Endothelial cell of umbilical vein (primary cell): ENCODE data around the gene ELMO1. TPM values are rescaled to one million over a fixed set of nuclear protein-coding genes. Genes with fewer than 3 reads are reported as not detected.

Experiments
- BruUV-seq: library from RNA; stranded (reverse); fragments of 400-500 nt; replicated peaks from 2 replicates; lab custom pipeline; 2021; lab: Mats Ljungman, UMichigan
- CTCF ChIA-PET: fragments of 300-600, 350-600 bp; sonication (Branson Sonifier 250); formaldehyde crosslinking; loops from one replicate; lab custom pipeline; 2021; ENCODE audit warnings: antibody characterized with exemption, inconsistent platforms; lab: Charles Lee
- POLR2A ChIA-PET: fragments of 300-600, 350-600 bp; sonication (Branson Sonifier 250); formaldehyde crosslinking; loops from one replicate; lab custom pipeline; 2021; ENCODE audit warnings: antibody characterized with exemption, inconsistent platforms; lab: Charles Lee
- DNase-seq: peaks from one replicate; pipeline ENCODE4 v3.0.0-alpha.2; 2011; ENCODE audit warnings: low read depth, low spot score
- FAIRE-seq: peaks from 2 replicates; lab custom pipeline; 2011; peaks lifted over from hg19 to GRCh38; lab: Jason Lieb, UNC
- H2AFZ ChIP-seq: 2 replicates; pipeline ENCODE4 v1.6.0; 2012; ENCODE audit warnings: low read depth, low read length, control low read depth, inconsistent platforms
- H3K27ac ChIP-seq: 2 replicates; pipeline ENCODE4 v1.5.1; 2011; ENCODE audit warnings: low read depth, mild to moderate bottlenecking, control low read depth, low read length, moderate library complexity; ENCODE audit not compliant: insufficient read depth
- H3K27me3 ChIP-seq, 2 experiments: 2 replicates each; pipeline versions ENCODE4 v1.6.0 to v1.6.1; 2011; ENCODE audit warnings: low read length in 2 of 2, mixed read lengths in 1 of 2; ENCODE audit not compliant: control insufficient read depth in 2 of 2, insufficient read depth in 2 of 2
- H3K36me3 ChIP-seq, 2 experiments: 2 replicates in 1 of 2; 3 replicates in 1 of 2; pipeline ENCODE4 v1.5.1; 2011; ENCODE audit warnings: low read length in 2 of 2, mild to moderate bottlenecking in 1 of 2, moderate library complexity in 1 of 2; ENCODE audit not compliant: control insufficient read depth in 2 of 2, insufficient read depth in 2 of 2; ENCODE audit errors: extremely low read depth in 1 of 2
- H3K4me1 ChIP-seq: 3 replicates; pipeline ENCODE4 v1.5.1; 2011; ENCODE audit warnings: mild to moderate bottlenecking, low read length; ENCODE audit not compliant: control insufficient read depth, insufficient read depth; ENCODE audit errors: extremely low read depth
- H3K4me2 ChIP-seq: 2 replicates; pipeline ENCODE4 v1.6.1; 2011; ENCODE audit warnings: low read length, control low read depth, mixed read lengths; ENCODE audit not compliant: insufficient read depth
- H3K4me3 ChIP-seq, 3 experiments: fragments of 200-600 bp in 1 of 3; sonication (generic), shearing (Covaris generic) in 1 of 3; replicated peaks in 1 of 3; 2 replicates each; pipeline ENCODE4 v1.5.1; 2011 to 2016; ENCODE audit warnings: control low read depth in 3 of 3, low read length in 3 of 3, mild to moderate bottlenecking in 2 of 3, inconsistent platforms in 1 of 3, low read depth in 1 of 3, moderate library complexity in 1 of 3; ENCODE audit not compliant: insufficient read depth in 1 of 3
- H3K79me2 ChIP-seq: 2 replicates; pipeline ENCODE4 v1.6.0; 2012; ENCODE audit warnings: low read length, inconsistent platforms; ENCODE audit not compliant: control insufficient read depth, insufficient read depth
- H3K9ac ChIP-seq: replicated peaks from 2 replicates; pipeline ENCODE3; 2011; ENCODE audit warnings: low read length, control low read depth; ENCODE audit not compliant: insufficient read depth; ENCODE audit errors: extremely low read depth
- H3K9me1 ChIP-seq: replicated peaks from 3 replicates; pipeline ENCODE4 v1.6.0; 2011; ENCODE audit warnings: mild to moderate bottlenecking, low read length; ENCODE audit not compliant: control insufficient read depth, insufficient read depth; ENCODE audit errors: extremely low read depth
- H3K9me3 ChIP-seq: replicated peaks from 2 replicates; pipeline ENCODE4 v1.5.1; 2012; ENCODE audit warnings: low read length, inconsistent platforms; ENCODE audit not compliant: control insufficient read depth, insufficient read depth
- H4K20me1 ChIP-seq: replicated peaks from 2 replicates; pipeline ENCODE3; 2011; ENCODE audit warnings: mild to moderate bottlenecking, low read length; ENCODE audit not compliant: control insufficient read depth, insufficient read depth; ENCODE audit errors: extremely low read depth
- EZH2 ChIP-seq: IDR thresholded peaks from 2 replicates; pipeline ENCODE4 v1.6.1; 2012; ENCODE audit warnings: borderline replicate concordance, low read depth, mild to moderate bottlenecking, moderate library complexity, low read length, inconsistent platforms; ENCODE audit not compliant: severe bottlenecking
- FOS ChIP-seq: IDR thresholded peaks from 2 replicates; pipeline ENCODE4 v1.6.1; 2011; ENCODE audit warnings: mild to moderate bottlenecking, low read length, moderate library complexity, borderline replicate concordance; ENCODE audit not compliant: insufficient read depth
- GATA2 ChIP-seq: IDR thresholded peaks from 2 replicates; pipeline ENCODE4 v1.7.0; 2011; ENCODE audit warnings: low read depth, mild to moderate bottlenecking, moderate library complexity, mixed read lengths, low read length; ENCODE audit not compliant: insufficient read length, insufficient read depth
- JUN ChIP-seq: IDR thresholded peaks from 2 replicates; pipeline ENCODE4 v1.6.1; 2011; ENCODE audit warnings: borderline replicate concordance, low read depth; ENCODE audit not compliant: insufficient read length, insufficient read depth
- MAX ChIP-seq: IDR thresholded peaks from 2 replicates; pipeline ENCODE4 v1.6.1; 2011; ENCODE audit not compliant: insufficient read depth, insufficient read length
- MYC ChIP-seq: IDR thresholded peaks from one replicate; pipeline ENCODE4 v1.6.1; 2011; ENCODE audit warnings: mild to moderate bottlenecking, low read depth, low read length
- POLR2A ChIP-seq: IDR thresholded peaks from 2 replicates; pipeline ENCODE4 v1.6.1; 2012; ENCODE audit warnings: low read depth, mild to moderate bottlenecking, control low read depth, low read length
- POLR2AphosphoS5 ChIP-seq: IDR thresholded peaks from 2 replicates; pipeline ENCODE4 v1.6.1; 2012; ENCODE audit warnings: low read depth, mild to moderate bottlenecking, control low read depth, low read length, moderate library complexity; ENCODE audit not compliant: insufficient read depth
- dilution Hi-C: fragments of 300-500 bp; cut with MboI; formaldehyde crosslinking; loops from one replicate; pipeline ENCODE4 v1.15.0; 2019; ENCODE audit warnings: low sequenced_read_pairs; ENCODE audit not compliant: extremely low pct_ligation_motif_present
- intact Hi-C: fragments of 100-400 bp; cut with micrococcal nuclease; formaldehyde crosslinking; loops from one replicate; pipeline ENCODE4 v1.10.0; 2022
- polyA plus RNA-seq, 4 experiments: library from polyadenylated mRNA; depleted of rRNA in 3 of 4; stranded (reverse) in 3 of 4; unstranded in 1 of 4; fragments of >200 nt; gene quantifications; 2 replicates each; pipeline versions ENCODE4 v1.2.1 to v1.2.3, GENCODE V29; 2011 to 2012; ENCODE audit warnings: missing spikeins in 1 of 4
- total RNA-seq: library from RNA; stranded (reverse); gene quantifications from 2 replicates; pipeline ENCODE4 v1.2.3, GENCODE V29; 2021
- TF ChIP-seq, protein P1 (sequence below), 2 donors: IDR thresholded peaks; 1 replicate in 1 of 2; 2 replicates in 1 of 2; pipeline ENCODE4 v1.5.1; 2011; ENCODE audit warnings: low read length in 2 of 2, mild to moderate bottlenecking in 2 of 2, moderate library complexity in 2 of 2, control low read depth in 1 of 2, inconsistent platforms in 1 of 2, low read depth in 1 of 2; ENCODE audit not compliant: insufficient read depth in 1 of 2; ENCODE audit errors: extremely low read depth in 1 of 2

The ELMO1 gene
- total and polyA plus RNA-seq, 2 donors (not counting 3 experiments of a cell fraction or from before 2014, with no cell fraction given), result 17.0 to 30.6 TPM

DNA sequence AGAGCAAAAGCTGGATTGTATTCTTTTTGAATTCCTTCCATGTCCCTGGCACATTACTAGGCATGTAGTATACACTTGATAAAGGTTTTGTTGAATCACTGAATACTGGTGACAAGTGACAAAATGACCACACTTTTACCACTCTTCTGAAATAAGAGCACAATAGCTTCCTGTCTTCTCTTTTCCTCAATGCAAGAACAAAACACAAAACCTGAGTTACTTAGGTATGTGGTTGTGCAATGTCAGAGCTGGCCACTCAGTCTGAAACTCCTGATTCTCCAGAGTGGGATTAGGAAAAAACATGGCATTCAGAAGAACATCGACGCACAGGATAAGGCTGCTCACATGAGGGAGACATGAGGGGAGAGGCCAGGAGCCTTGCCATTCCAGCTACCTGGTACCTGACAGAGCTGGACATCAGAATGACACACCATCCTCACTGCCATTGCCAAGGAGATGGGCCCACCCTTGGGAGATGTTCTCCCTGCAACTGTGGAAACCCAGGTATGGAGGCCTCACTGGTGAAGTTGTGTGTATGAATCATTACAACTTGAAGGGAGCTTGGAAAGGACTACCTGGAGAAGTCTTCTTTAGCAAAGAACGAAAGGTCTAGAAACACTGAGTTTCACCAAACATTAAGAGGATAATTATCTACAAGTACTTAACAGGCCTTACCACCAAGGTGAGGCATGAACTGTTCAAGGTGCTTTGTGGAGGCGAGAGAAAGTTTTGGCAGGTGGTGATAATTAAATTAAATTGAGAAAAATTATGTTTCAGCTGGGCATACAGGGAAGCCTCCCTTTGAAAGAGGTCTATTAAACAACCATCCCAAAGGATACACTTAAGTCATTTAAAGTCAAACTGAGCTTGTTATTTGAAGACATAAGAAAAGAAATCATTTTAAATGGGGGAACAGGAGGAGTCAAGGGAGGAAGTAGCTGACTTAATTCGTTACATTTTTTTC, 477.8 kb downstream of the ELMO1 start:
- peaks cover 13% of the 10 kb centered on the region for H3K4me1 ChIP-seq
- no peaks in the 10 kb centered on the region for H3K36me3 ChIP-seq
- DNase-seq (no peak), FAIRE-seq (no peak)
- intact Hi-C loops (no loop called here), dilution Hi-C loops (no loop called here)
- H3K79me2 ChIP-seq, result no peaks in the 10 kb centered on the region
- TF ChIP-seq MAX (no peak), JUN (no peak), MYC (no peak), POLR2AphosphoS5 (no peak), GATA2 (no peak), EZH2 (no peak), FOS (no peak), POLR2A (no peak)
- TF ChIP-seq, protein P1, sequence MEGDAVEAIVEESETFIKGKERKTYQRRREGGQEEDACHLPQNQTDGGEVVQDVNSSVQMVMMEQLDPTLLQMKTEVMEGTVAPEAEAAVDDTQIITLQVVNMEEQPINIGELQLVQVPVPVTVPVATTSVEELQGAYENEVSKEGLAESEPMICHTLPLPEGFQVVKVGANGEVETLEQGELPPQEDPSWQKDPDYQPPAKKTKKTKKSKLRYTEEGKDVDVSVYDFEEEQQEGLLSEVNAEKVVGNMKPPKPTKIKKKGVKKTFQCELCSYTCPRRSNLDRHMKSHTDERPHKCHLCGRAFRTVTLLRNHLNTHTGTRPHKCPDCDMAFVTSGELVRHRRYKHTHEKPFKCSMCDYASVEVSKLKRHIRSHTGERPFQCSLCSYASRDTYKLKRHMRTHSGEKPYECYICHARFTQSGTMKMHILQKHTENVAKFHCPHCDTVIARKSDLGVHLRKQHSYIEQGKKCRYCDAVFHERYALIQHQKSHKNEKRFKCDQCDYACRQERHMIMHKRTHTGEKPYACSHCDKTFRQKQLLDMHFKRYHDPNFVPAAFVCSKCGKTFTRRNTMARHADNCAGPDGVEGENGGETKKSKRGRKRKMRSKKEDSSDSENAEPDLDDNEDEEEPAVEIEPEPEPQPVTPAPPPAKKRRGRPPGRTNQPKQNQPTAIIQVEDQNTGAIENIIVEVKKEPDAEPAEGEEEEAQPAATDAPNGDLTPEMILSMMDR (IDR thresholded peaks at IDR 0.05; ENCODE audit: extremely low read depth in 1 of 2, insufficient read depth in 1 of 2, low read depth in 1 of 2, low read length in 2 of 2), result no peak
- no peaks in the 10 kb centered on the region for H3K27me3 ChIP-seq
- no peak overlapping the region for H2AFZ ChIP-seq
- H3K9ac ChIP-seq, result no peak overlapping the region
- H3K4me3 ChIP-seq, result no peak overlapping the region
- H3K27ac ChIP-seq, result no peak overlapping the region
- H3K9me3 ChIP-seq, result no peaks in the 10 kb centered on the region
- ChIA-PET CTCF (interaction anchor here (0.9 to 6.9 kb wide), 4 partner anchors 10 to 229 kb away, joined by 3 to 366 read pairs (median 166); no protein-coding TSS in a partner anchor), POLR2A (no interaction called here)
- H4K20me1 ChIP-seq, result no peaks in the 10 kb centered on the region
- BruUV-seq, result no TSS peak
- H3K9me1 ChIP-seq, result no peaks in the 10 kb centered on the region
- no peak overlapping the region for H3K4me2 ChIP-seq
